ENCODE data around the gene CCDC144A.
"Not testable (repeated sequence)": the region's sequence is repeated elsewhere in the genome, so short reads cannot be mapped to it uniquely, and the experiment has no call there.

The CCDC144A gene

GRCh38 chr17:16689731-16690281 lies at the start of gene CCDC144A:
Gene CCDC144A, plus strand, starts transcription at chr17:16690241. Its CDS starts 160 bp downstream, at chr17:16690401.
- H3K36me3 Mint-ChIP-seq (ENCODE audit: low read depth); H3K4me1 Mint-ChIP-seq; H3K27ac Mint-ChIP-seq; H3K9me3 Mint-ChIP-seq; H3K27me3 Mint-ChIP-seq (ENCODE audit: low read depth); H3K4me3 Mint-ChIP-seq: not testable (repeated sequence)
- TF ChIP-seq CTCF (IDR thresholded peaks at IDR 0.05; ENCODE audit: unreplicated experiment in 3 of 3) = peak in 2 of 3 experiments; percentile 23 to 30

- Mint-ChIP-seq H3K4me3 (no peak overlapping the region), H3K4me1 (peaks cover 17% of the 10 kb centered on the region), H3K9me3 (peaks cover 1% of the 10 kb centered on the region), H3K27ac (no peak overlapping the region), H3K27me3 (ENCODE audit: low read depth) (peaks cover under 1% of the 10 kb centered on the region), H3K36me3 (ENCODE audit: low read depth) (peaks cover 31% of the 10 kb centered on the region)
- TF ChIP-seq CTCF (IDR thresholded peaks at IDR 0.05; ENCODE audit: unreplicated experiment in 3 of 3) = no peak
Observed at GRCh38 chr17:16649585-16649984, 40.5 kb upstream of the CCDC144A start.

GRCh38 chr17:16652252-16652651 lies 37.8 kb upstream of the CCDC144A start:
- Mint-ChIP-seq H3K27ac (peak overlapping the region; percentile 83 to 97 (median 93)), H3K27me3 (ENCODE audit: low read depth) (peaks cover 4% of the 10 kb centered on the region), H3K36me3 (ENCODE audit: low read depth) (peaks cover 22% of the 10 kb centered on the region), H3K9me3 (no peaks in the 10 kb centered on the region), H3K4me1 (peaks cover 17% of the 10 kb centered on the region), H3K4me3 (peak overlapping the region; percentile 90 to 93 (median 91))
- no peak for TF ChIP-seq CTCF (IDR thresholded peaks at IDR 0.05; ENCODE audit: unreplicated experiment in 3 of 3)

GRCh38 chr17:16652847-16653366 lies 37.1 kb upstream of the CCDC144A start:
- H3K36me3 Mint-ChIP-seq (ENCODE audit: low read depth) = peaks cover 22% of the 10 kb centered on the region
- H3K27me3 Mint-ChIP-seq (ENCODE audit: low read depth) = peaks cover 4% of the 10 kb centered on the region
- peaks cover 17% of the 10 kb centered on the region for H3K4me1 Mint-ChIP-seq
- H3K27ac Mint-ChIP-seq = peak overlapping the region; percentile 93 to 97 (median 95)
- peak overlapping the region; percentile 90 to 93 (median 91) for H3K4me3 Mint-ChIP-seq
- no peak for TF ChIP-seq CTCF (IDR thresholded peaks at IDR 0.05; ENCODE audit: unreplicated experiment in 3 of 3)
- H3K9me3 Mint-ChIP-seq = no peaks in the 10 kb centered on the region

GRCh38 chr17:16653367-16654041 lies 36.5 kb upstream of the CCDC144A start, which contains the start of gene ZNF624:
Gene ZNF624, minus strand, starts transcription at chr17:16653850.
- peak within 1 kb of the TSS; percentile 90 to 93 (median 91) for H3K4me3 Mint-ChIP-seq
- TF ChIP-seq CTCF (IDR thresholded peaks at IDR 0.05; ENCODE audit: unreplicated experiment in 3 of 3) = no peak
- H3K9me3 Mint-ChIP-seq = no peaks in the 10 kb centered on the region
- H3K27ac Mint-ChIP-seq = peak within 1 kb of the TSS; percentile 93 to 97 (median 95)
- H3K36me3 Mint-ChIP-seq (ENCODE audit: low read depth) = peaks cover 17% of the 10 kb centered on the region
- peaks cover 4% of the 10 kb centered on the region for H3K27me3 Mint-ChIP-seq (ENCODE audit: low read depth)
- H3K4me1 Mint-ChIP-seq = peaks cover 17% of the 10 kb centered on the region
